Testis (tissue), 3 donors: ENCODE results near the gene RFPL3. TPM values are rescaled to one million over a fixed set of nuclear protein-coding genes. Genes with fewer than 3 reads are reported as not detected.

Experiments used
- DNase-seq: peaks from one replicate; pipeline ENCODE4 v3.0.0-alpha.2; 2019
- H3K27ac ChIP-seq, 2 donors: fragments of 200-600 bp; sonication (generic); one replicate each; pipeline ENCODE4 v1.5.1; 2019
- H3K27me3 ChIP-seq: fragments of 200-600 bp; sonication (generic); one replicate; pipeline ENCODE4 v1.5.1; 2019
- H3K36me3 ChIP-seq: fragments of 200-600 bp; sonication (generic); one replicate; pipeline ENCODE4 v1.5.1; 2017; ENCODE audit warnings: low read depth; ENCODE audit errors: missing control alignments
- H3K4me1 ChIP-seq: fragments of 200-600 bp; sonication (generic); one replicate; pipeline ENCODE4 v1.5.1; 2019
- H3K4me3 ChIP-seq, 2 donors: fragments of 200-600 bp; sonication (generic); one replicate each; pipeline ENCODE4 v1.5.1; 2017 to 2019
- H3K9me3 ChIP-seq: fragments of 200-600 bp; sonication (generic); one replicate; pipeline ENCODE4 v1.5.1; 2017
- POLR2A ChIP-seq: fragments of 450-650 bp; IDR thresholded peaks from one replicate; pipeline ENCODE4 v1.6.1; 2017; ENCODE audit warnings: antibody characterized with exemption, mild to moderate bottlenecking, moderate library complexity
- WGBS, 2 donors: methylation state at CpG; one replicate each; pipeline ENCODE4 v1.1.5; 2018; 5-methylcytosine and 5-hydroxymethylcytosine counted together
- intact Hi-C: fragments of 100-400 bp; cut with DNase I; formaldehyde crosslinking; loops from one replicate; pipeline ENCODE4 v1.15.1; 2023; ENCODE audit warnings: low total_unique reads
- polyA plus RNA-seq: library from polyadenylated mRNA; stranded (reverse); fragments of 350-450 nt; fragmentation: Illumina TruSeq; extraction: RNeasy Lipid Tissue Mini Kit (QIAGEN cat#74804); gene quantifications from one replicate; pipeline ENCODE4 v1.2.3, GENCODE V29; 2014; ENCODE audit warnings: low read depth, low replicate concordance; ENCODE audit not compliant: insufficient read depth
- total RNA-seq, 2 donors: library from RNA; depleted of rRNA; stranded (reverse); fragments of >200 nt; gene quantifications; one replicate each; pipeline ENCODE4 v1.2.3, GENCODE V29; 2016
- TF ChIP-seq, protein P1 (sequence below), 3 experiments: fragments of 450-650 bp in 2 of 3; fragments of 200-600 bp in 1 of 3; sonication (generic) in 1 of 3; IDR thresholded peaks; one replicate each; pipeline ENCODE4 v1.5.1; 2016 to 2019; ENCODE audit warnings: antibody characterized with exemption in 3 of 3, mild to moderate bottlenecking in 2 of 3, moderate library complexity in 1 of 3

Gene RFPL3
- total and polyA plus RNA-seq, 3 donors from 2014 or later: 2.6 to 4.1 (median 3.6) TPM

DNA sequence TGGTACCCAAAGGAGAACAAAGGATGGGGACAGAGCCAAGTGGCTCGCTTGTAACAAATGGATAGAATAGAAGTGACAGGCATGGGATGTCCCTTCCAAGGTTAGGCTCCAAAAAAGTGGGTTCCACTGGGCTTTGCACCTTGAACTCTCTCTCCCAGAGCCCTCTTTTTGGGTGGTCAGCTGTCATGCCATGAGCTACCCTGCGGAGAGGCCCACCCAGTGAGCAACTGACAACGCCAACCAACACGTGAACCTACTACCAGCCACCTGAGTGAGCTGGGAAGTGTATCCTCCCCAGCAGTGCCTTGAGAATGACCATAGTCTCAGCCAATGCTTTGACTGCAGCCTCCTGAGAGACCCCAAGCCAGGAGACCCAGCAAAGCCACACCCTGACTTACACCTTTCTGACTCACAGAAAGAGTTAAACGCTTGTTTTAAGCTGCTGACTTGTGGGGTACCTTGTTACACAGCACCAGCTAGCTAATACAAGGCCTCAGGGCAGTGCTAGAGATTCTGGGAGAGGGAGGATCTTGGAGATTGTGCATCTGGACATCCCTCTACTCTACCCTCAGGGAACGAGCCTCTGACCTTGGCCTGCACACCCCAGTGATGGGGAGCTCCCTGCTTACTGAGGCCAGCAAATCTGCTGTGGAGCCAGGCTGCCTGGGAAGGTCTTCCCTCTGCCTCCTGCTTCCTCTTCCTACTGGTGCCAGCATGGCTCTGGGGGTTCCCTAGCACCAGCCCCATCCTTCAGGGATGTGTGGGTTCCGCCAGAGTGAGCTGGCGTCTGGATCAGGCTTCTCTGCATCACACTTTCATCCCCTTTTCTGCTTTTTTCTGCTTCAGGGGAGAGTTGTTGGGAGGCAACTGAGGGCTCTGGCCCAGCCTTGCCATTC is 29.1 kb upstream of the RFPL3 start:
- no peaks in the 10 kb centered on the region for H3K9me3 ChIP-seq
- intact Hi-C loops: no loop called here
- H3K4me3 ChIP-seq: no peak overlapping the region
- TF ChIP-seq POLR2A: no peak
- TF ChIP-seq, protein P1, sequence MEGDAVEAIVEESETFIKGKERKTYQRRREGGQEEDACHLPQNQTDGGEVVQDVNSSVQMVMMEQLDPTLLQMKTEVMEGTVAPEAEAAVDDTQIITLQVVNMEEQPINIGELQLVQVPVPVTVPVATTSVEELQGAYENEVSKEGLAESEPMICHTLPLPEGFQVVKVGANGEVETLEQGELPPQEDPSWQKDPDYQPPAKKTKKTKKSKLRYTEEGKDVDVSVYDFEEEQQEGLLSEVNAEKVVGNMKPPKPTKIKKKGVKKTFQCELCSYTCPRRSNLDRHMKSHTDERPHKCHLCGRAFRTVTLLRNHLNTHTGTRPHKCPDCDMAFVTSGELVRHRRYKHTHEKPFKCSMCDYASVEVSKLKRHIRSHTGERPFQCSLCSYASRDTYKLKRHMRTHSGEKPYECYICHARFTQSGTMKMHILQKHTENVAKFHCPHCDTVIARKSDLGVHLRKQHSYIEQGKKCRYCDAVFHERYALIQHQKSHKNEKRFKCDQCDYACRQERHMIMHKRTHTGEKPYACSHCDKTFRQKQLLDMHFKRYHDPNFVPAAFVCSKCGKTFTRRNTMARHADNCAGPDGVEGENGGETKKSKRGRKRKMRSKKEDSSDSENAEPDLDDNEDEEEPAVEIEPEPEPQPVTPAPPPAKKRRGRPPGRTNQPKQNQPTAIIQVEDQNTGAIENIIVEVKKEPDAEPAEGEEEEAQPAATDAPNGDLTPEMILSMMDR (IDR thresholded peaks at IDR 0.05): no peak
- H3K36me3 ChIP-seq: no peaks in the 10 kb centered on the region
- H3K27me3 ChIP-seq: no peaks in the 10 kb centered on the region
- peak; percentile 6 for DNase-seq
- H3K4me1 ChIP-seq: no peaks in the 10 kb centered on the region
- 83 to 87% methylated on average over 8 of the region's 8 CpGs for WGBS, 2 donors
- H3K27ac ChIP-seq: no peak overlapping the region

DNA sequence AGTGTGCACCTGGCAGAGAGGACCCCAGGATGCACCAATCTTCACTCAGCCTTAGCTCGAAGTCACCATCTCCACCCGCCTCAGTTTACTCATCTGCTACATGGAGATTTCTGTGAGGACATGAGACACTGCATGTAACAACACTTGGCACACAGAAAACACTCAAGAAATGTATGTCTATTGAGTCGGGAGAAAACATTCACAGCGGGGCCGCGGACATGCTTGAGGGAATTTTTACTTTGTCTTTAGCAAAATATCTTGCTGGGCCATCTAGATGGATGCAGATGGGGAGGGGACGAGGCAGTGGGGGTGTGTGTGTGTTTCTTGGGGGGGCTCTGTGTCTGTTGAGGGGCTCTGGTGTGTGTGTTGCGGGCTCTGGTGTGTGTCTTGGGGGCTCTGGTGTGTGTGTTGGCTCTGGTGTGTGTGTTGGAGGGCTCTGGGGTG is 28.4 kb upstream of the RFPL3 start:
- peak; percentile 0 for DNase-seq
- no peak overlapping the region for H3K4me3 ChIP-seq
- intact Hi-C loops: no loop called here
- no peaks in the 10 kb centered on the region for H3K9me3 ChIP-seq
- WGBS, 2 donors: 92 to 95% methylated on average over 8 of the region's 8 CpGs
- no peaks in the 10 kb centered on the region for H3K27me3 ChIP-seq
- no peaks in the 10 kb centered on the region for H3K36me3 ChIP-seq
- TF ChIP-seq, protein P1 (IDR thresholded peaks at IDR 0.05): no peak
- TF ChIP-seq POLR2A: no peak
- H3K27ac ChIP-seq: no peak overlapping the region
- no peaks in the 10 kb centered on the region for H3K4me1 ChIP-seq

DNA sequence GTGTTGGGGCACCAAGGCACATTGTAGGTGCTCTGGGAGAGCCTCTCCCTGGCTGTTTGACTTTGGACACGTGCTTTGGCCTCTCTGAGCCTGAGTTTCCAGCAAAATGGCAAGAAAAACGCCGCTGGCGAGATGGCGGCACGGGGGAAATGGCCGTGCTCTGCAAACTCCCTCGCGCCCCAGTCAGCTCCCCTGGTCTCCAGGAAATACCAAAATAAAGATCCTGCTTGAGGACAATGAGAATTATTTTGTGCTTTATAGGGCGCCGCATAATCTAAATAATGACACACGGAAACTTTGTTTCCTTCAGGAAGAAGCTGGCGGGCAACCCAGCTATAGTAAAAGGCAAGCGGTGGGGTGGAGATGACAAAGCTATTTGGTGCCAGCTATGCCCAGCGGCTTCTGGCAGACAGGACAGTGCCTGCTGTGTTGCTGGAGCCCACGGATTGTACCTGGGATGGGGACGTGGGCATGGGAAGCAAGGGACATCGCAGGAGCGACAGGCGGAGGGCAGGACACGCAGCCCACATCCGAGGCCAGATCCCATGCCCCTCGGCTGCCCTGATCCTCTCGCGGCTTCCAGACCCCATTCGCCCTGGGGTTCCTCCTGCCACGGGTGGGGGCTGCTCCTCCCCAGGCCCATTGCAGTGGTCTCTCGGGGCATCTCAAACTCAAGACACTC is 26.3 kb upstream of the RFPL3 start:
- Histone ChIP-seq H3K4me1 (no peaks in the 10 kb centered on the region), H3K4me3 (no peak overlapping the region), H3K9me3 (no peaks in the 10 kb centered on the region), H3K27ac (no peak overlapping the region), H3K36me3 (no peaks in the 10 kb centered on the region), H3K27me3 (no peaks in the 10 kb centered on the region)
- TF ChIP-seq, protein P1 (IDR thresholded peaks at IDR 0.05): no peak
- TF ChIP-seq POLR2A: no peak
- no peak for DNase-seq
- 67 to 69% methylated on average over 28 of the region's 28 CpGs for WGBS, 2 donors
- intact Hi-C loops: no loop called here

DNA sequence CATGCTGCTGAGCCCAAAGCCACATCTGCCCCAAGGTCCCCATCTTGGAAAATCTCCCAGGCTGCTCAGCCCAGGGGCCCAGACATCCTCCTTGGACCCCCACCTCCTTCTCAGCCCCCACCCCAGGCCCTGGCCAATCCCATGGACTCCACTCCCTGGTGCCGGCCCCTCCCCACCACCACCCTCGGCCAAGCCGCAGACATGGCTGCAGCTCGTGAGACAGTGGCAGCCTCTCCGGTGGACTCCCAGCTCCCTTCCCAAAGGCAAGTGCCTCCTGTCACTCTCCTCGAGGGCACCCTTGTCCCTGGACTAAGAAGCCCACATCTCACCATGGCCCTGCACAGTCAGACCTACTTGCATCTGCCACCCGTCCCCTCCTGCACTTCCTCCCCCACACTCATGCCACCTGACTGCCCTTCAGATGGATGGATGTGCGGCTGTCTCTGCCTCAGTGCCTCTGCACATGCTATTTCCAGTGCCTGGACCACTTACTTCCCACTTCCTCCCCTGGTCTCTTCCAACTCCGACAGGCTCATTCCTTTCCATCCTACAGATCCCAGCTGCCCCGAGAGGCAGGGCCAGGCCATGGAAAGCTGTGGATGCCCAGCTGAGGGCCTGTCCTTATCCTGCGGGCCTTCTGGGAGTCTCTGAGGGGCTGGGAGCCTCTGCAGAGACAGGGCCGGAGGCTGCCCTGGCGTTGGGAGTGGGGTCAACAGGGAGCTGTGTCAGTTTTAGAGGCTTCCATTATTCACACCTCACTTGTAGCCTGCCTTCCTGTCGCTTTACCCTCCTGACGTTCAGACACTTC is 25.5 kb upstream of the RFPL3 start:
- no peak for TF ChIP-seq POLR2A
- TF ChIP-seq, protein P1 (IDR thresholded peaks at IDR 0.05): no peak
- no peak for DNase-seq
- Histone ChIP-seq H3K27me3 (no peaks in the 10 kb centered on the region), H3K4me1 (peaks cover 3% of the 10 kb centered on the region), H3K27ac (no peak overlapping the region), H3K4me3 (no peak overlapping the region), H3K9me3 (no peaks in the 10 kb centered on the region), H3K36me3 (no peaks in the 10 kb centered on the region)
- intact Hi-C loops: no loop called here
- WGBS, 2 donors: 83 to 86% methylated on average over 10 to 14 of the region's 15 CpGs
